Hematopoietic multipotent progenitor cell treated with erythropoietin and hydrocortisone succinate and interleukin-3 and kit ligand, for 15 days (in vitro differentiated cells): ENCODE data around the gene CYP4F2.
"Not testable (repeated sequence)": the region's sequence is repeated elsewhere in the genome, so short reads cannot be mapped to it uniquely, and the experiment has no call there.

Experiments
- DNase-seq: peaks from one replicate; pipeline ENCODE4 v3.0.0-alpha.2; 2015; ENCODE audit warnings: low spot score

CYP4F2 gene, protein sequence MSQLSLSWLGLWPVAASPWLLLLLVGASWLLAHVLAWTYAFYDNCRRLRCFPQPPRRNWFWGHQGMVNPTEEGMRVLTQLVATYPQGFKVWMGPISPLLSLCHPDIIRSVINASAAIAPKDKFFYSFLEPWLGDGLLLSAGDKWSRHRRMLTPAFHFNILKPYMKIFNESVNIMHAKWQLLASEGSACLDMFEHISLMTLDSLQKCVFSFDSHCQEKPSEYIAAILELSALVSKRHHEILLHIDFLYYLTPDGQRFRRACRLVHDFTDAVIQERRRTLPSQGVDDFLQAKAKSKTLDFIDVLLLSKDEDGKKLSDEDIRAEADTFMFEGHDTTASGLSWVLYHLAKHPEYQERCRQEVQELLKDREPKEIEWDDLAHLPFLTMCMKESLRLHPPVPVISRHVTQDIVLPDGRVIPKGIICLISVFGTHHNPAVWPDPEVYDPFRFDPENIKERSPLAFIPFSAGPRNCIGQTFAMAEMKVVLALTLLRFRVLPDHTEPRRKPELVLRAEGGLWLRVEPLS

GRCh38 chr19:15897738-15898276 lies at the start of gene CYP4F2:
Gene CYP4F2, minus strand, starts transcription at chr19:15898074. Its CDS starts 463 bp downstream, at chr19:15897611.
- no peak for DNase-seq

DNA sequence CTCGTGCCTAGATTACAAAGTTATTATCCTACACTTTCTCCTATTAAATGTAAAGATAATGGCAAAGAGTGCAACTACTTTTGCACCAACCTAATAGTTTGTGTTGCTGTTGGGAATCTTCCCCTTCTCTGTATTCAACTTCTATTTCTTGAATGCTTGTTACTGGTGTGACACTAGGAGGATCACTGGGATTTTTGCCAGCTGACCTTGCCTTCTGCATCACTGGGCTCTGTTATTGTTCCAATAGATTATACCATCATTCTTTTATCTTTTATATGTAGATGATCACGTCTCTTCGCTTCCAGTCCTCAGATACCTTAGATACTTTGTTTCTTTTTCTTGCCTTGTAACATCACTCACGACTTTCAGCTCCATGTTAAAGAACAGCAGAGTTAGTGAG lies 47.4 kb upstream of the CYP4F2 start:
- DNase-seq, result no peak

DNA sequence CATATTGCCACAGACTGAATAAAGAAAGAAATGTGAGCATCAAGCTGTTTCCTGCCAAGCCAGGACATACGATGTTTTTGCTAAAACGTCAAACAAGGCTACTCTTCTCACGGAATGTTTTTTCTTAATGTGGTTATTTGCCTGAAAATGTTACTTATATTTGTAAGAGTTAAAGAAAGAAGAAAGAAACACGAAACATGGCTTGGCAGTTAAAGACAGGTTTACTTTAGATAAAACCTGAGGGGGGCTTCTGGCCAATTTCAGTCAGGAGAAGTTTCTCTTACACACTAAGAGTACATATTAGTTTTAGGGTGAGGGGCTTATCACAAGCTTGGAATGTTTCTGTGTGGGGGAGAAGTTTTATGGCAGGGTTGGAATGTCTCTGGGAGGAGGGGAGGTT lies 46.5 kb upstream of the CYP4F2 start:
- DNase-seq, result no peak

DNA sequence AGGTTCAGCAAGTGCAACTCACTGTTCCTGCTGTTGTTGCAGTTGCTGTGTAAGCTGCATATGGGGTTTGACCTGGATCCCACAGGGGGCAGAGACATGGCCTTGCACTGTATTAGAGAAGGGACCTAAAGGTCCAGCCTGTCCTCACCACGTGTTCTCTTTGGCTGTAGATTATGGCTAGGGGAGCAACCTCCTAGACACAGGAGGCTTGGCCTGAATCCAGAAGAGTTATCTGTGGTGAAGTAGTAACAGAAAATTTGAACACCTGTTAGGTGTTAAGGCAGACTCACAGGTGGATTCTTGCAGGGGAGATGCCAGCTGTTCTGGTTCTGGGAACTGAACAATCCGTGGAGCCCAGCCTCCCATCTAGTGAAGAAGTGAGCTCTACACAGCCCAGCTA lies 39.9 kb upstream of the CYP4F2 start:
- DNase-seq, result no peak

- no peak for DNase-seq
Measured at GRCh38 chr19:15936950-15937349, 39.1 kb upstream of the CYP4F2 start.

GRCh38 chr19:15936173-15936572 lies 38.3 kb upstream of the CYP4F2 start:
- no peak for DNase-seq

DNA sequence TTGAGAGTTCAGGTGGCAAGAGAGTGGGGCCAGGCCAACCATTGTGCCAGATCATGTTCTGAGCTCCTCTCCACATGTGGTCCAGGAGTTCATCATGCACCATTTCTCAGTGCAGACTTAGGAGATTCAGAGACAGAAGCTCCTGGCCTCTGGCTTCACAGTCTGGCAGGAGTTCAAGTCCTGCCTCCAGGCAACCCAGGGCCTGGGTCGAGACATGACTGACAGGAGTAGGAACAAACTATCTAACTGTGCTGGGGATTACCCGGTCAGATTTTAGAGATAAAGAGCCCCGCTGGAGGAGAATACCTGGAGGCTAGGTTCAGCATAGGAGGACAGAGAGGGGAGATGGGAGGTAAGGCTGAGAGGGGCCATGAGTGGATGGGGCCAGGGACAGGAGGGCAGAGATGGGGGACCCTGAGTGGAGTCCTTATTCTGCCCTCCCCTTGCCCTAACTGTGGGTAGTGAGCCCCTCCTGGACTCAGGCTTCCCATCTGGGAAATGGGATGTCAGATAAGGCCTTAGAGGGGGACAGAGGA lies 37.4 kb upstream of the CYP4F2 start:
- DNase-seq, result no peak

GRCh38 chr19:15934332-15935078 lies 36.6 kb upstream of the CYP4F2 start, which contains the start of gene CYP4F11:
Gene CYP4F11, minus strand, starts transcription at chr19:15934529. Its CDS starts 121 bp downstream, at chr19:15934408.
- no peak for DNase-seq

GRCh38 chr19:15933761-15934331 lies 36.0 kb upstream of the CYP4F2 start:
- DNase-seq, result not testable (repeated sequence)

DNA sequence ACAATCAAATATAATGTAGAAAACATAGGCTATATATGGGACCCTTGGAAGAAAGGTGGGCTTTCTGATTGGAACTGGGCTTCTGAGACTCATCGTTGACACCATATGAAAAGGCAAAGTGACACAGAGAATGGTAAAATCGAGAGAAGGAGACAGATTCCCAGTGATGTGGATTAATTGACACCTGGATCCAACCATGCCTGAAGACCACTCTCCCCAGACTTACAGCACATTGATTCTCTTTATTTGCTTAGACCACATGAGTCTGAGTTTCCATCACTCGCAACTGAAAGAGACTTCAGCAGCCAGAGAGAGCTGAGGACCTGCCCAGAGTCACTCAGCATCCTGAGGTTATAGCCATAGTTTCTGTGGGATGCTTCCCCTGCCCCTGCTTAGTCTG lies 30.4 kb upstream of the CYP4F2 start:
- DNase-seq, result no peak

DNA sequence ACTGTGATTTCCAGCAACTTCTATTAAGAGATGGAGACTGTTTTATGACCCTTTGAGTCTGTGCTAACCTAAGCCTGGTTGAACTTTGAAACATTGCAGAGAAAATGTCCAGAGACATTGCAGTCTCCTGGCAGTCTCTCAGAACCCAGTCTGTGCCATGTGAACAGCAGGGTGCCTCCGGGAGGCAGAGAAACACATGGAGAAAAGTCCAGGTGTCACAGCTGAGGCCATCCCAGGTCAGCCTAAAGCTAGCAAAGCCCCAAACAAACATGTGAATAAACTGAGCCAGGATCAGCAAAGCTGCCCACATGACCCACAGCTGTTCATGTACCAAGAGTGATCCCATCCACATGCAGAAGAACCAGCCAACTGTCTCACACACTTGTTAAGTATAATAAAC lies 28.6 kb upstream of the CYP4F2 start:
- DNase-seq, result no peak

DNA sequence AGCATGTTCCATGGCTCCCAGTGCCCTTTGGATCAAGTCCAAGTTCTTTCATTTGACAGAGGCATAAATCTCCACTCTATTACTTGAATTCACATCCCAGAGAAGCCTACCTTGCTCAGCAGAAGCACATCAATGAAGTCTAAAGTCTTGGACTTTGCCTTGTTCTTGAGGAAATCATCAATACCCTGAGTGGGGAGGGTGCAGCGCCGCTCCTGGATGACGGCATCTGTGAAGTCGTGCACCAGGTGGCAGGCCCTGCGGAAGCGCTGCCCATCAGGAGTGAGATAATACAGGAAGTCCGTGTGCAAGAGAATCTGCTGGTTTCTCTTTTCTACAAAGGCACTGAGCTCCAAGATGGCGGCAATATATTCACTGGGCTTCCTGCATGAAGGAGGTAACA lies 25.8 kb upstream of the CYP4F2 start:
- no peak for DNase-seq

- DNase-seq, result no peak
Measured at GRCh38 chr19:15922021-15922420, 24.1 kb upstream of the CYP4F2 start.

- no peak for DNase-seq
Measured at GRCh38 chr19:15919243-15919642, 21.4 kb upstream of the CYP4F2 start.

DNA sequence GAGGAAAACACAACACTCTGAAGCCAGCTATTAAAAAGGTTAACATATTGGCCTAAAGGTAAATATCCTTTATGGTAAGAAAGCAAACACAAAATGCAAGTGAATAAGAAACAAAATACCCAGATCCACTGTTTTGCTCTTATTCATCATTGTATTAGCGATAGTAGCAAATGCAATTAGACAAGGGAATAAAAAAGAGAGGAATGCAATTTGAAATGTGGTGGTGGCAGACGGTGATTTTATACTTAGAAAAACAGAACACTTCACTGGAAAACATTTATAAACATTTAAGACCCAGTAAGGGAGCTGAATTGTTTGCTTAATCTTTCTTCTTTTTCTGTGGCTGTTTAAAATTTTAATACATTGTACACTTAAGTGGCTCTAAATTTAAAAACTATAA lies 17.2 kb upstream of the CYP4F2 start:
- DNase-seq, result no peak

DNA sequence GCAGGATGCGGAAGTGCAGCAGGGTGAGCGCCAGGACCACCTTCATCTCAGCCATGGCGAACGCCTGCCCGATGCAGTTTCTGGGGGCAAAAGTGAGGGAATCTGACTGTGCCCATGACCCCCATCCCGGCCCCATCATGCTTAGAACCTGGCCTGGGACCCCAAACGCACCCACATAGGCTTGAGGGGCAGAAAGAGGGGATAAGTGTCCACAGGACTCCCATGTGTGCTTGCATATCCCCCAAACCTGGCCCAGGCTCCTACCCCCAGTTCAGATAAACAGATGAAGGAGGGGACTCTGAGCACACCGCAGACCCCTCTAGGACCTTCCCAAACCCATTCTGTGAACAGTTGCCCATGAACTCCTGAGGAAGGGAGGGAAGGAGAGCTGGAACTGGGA lies 16.0 kb upstream of the CYP4F2 start:
- DNase-seq, result no peak

- DNase-seq, result no peak
Measured at GRCh38 chr19:15913384-15913783, 15.5 kb upstream of the CYP4F2 start.

DNA sequence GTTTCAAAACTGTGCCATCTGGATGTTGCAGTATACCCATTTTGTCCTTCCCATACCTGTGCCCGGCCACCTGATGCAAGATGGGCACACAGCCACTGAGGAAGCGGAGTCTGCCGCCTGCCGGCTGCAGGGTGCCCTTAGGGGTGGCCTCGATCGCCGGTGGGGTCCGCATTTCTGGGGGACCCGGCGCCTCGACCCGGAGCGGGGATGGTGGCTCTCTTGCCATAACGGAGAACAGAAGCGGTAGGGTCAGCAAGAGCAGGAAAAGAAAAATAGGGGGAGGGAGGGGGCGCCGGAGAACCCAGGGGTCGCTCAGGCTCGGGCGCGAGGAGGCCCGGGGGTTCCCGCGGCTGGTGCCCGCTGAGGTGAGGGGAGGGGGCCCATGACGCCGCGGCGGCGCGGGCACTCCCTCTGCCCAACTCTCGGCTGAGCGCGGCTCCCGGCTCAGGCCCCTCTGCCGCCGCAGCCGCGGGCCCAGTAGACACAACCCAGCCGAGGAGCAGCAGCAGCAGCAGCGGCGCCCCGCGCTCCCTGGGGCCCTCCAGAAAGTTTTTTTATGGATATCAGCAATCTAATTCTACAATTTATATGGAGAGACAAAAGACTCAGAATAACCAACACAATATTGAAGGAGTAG lies 13.8 kb upstream of the CYP4F2 start:
- DNase-seq, result no peak

GRCh38 chr19:15905026-15905425 lies 7.2 kb upstream of the CYP4F2 start:
- no peak for DNase-seq

GRCh38 chr19:15902898-15903297 lies 5.0 kb upstream of the CYP4F2 start:
- DNase-seq, result not testable (repeated sequence)

DNA sequence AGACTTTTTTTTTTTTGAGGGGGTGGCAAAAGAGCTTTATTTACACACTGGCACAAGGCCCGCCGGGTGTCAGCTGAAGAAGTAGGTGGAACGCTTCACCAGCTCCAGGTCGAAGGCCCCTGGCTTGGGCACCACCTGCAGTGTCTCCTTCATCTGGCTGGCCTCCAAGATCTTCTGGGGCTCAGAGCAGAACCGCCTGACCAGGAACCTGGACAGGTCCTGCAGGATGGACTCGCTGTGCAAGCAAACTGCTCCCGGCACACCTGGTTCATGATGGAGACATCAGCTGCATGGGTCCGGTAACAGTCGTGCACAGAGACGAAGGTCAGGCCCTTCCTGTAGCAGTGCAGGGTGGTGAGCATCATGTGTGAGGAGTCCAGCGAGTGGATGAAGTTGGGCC lies 4.4 kb upstream of the CYP4F2 start:
- no peak for DNase-seq

GRCh38 chr19:15900504-15900903 lies 2.6 kb upstream of the CYP4F2 start:
- DNase-seq, result no peak
